ENCODE results near the gene SULT1A1.
A peak's percentile ranks its signal among the peaks of the same experiment; 100 is the strongest.
"Not testable (repeated sequence)": the region's sequence is repeated elsewhere in the genome, so short reads cannot be mapped to it uniquely, and the experiment has no call there.

Gene SULT1A1

DNA sequence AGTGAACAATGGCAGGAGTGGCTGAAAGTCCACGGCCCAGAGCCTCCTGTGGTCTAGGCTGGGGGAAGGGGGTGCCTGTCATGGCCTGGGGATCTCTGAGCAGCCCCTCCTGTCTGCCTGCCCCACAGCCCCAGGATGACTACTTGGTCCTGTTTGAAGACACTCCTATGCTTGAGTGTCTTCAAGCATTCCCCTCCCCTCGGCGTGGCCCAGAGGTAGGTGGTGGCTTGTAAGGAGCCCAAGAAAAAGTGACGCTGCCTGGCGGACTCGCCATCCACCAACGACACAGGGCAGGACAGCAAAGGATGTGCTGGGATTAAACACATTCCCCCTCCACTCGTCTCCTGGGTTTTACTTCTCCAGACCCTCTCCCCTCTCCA, 5.7 kb downstream of the SULT1A1 start:
- Mint-ChIP-seq H3K4me1 (no peaks in the 10 kb centered on the region), H3K27ac (ENCODE audit: low read depth) (no peak overlapping the region), H3K9me3 (no peaks in the 10 kb centered on the region), H3K36me3 (ENCODE audit: insufficient read depth) (no peaks in the 10 kb centered on the region), H3K4me3 (no peak overlapping the region), H3K27me3 (no peaks in the 10 kb centered on the region)
- ATAC-seq (replicated peaks; ENCODE audit: extremely low read depth, poor library complexity, severe bottlenecking) (no peak), DNase-seq (ENCODE audit: low spot score in 2 of 2) (no peak)

DNA sequence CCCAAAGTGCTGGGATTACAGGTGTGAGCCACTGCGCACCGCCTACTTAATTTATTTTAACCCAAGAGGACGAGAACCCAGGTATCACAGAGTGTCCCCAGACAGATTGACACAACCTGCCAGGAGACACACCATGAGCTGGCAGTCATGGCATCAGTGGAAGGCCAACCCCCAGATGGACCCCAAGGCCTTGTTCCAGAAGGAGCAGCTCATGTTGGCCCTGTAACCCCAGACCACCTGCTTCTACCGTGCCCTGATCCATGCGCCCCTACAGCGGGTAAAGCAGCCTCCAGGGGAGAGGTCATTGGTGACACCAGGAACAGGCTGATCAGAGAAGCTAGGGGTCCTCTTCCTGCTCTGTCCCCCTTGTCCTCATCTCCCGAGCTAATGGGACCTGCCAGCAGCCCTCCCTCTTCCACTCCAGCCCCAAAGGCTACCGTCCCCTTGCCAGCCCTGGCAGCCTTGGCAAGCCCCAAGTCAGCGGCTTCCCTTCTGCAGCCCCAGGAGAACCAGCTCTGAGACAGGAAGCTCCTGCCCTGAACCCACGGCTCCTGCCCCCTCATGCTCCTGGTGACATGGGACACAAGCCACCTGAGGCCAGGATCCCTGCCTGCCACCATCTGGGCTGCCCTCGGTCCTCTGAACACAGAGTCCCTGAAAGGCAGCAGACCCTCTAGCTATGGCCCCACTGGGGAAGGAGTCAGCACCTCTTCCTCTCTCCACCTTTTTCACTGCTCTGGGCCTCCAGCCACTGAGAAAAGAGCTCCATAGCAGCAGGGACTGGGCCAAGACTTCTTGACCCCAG, 6.3 kb downstream of the SULT1A1 start:
- Mint-ChIP-seq H3K4me1 (no peaks in the 10 kb centered on the region), H3K9me3 (no peaks in the 10 kb centered on the region), H3K27me3 (no peaks in the 10 kb centered on the region), H3K36me3 (ENCODE audit: insufficient read depth) (no peaks in the 10 kb centered on the region), H3K27ac (ENCODE audit: low read depth) (no peak overlapping the region), H3K4me3 (no peak overlapping the region)
- no peak for DNase-seq (ENCODE audit: low spot score in 2 of 2)
- no peak for ATAC-seq (replicated peaks; ENCODE audit: extremely low read depth, poor library complexity, severe bottlenecking)

- H3K4me3 Mint-ChIP-seq = no peak overlapping the region
- no peaks in the 10 kb centered on the region for H3K36me3 Mint-ChIP-seq (ENCODE audit: insufficient read depth)
- H3K27ac Mint-ChIP-seq (ENCODE audit: low read depth) = no peak overlapping the region
- ATAC-seq (replicated peaks; ENCODE audit: extremely low read depth, poor library complexity, severe bottlenecking) (no peak), DNase-seq (ENCODE audit: low spot score in 2 of 2) (no peak)
- no peaks in the 10 kb centered on the region for H3K9me3 Mint-ChIP-seq
- no peaks in the 10 kb centered on the region for H3K27me3 Mint-ChIP-seq
- H3K4me1 Mint-ChIP-seq = no peaks in the 10 kb centered on the region
Measured at GRCh38 chr16:28602529-28602928, 7.3 kb downstream of the SULT1A1 start.

DNA sequence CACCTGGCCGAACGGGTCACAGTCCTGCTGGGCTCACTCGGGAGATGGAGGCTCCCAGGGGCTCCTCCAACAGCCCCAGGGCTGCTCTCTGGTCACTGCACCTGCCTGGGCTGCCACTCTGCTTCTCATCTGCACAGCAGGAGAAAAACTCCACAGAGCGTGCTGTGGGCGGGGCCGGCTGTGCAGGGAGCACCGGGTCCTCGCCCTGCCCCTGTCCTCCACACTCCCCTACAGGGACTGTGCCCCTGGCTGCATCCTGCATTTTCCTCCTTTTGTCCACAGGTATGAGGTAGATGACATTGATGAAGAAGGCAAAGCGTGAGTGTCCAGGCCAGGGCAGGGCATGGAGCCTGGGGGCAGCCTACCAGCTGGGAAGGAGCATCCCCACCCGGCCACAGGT, 7.8 kb downstream of the SULT1A1 start:
- H3K4me3 Mint-ChIP-seq; H3K9me3 Mint-ChIP-seq; H3K4me1 Mint-ChIP-seq; H3K27me3 Mint-ChIP-seq; ATAC-seq (replicated peaks; ENCODE audit: extremely low read depth, poor library complexity, severe bottlenecking); H3K36me3 Mint-ChIP-seq (ENCODE audit: insufficient read depth); DNase-seq (ENCODE audit: low spot score in 2 of 2); H3K27ac Mint-ChIP-seq (ENCODE audit: low read depth): not testable (repeated sequence)

- not testable (repeated sequence) for H3K36me3 Mint-ChIP-seq (ENCODE audit: insufficient read depth); DNase-seq (ENCODE audit: low spot score in 2 of 2); H3K27ac Mint-ChIP-seq (ENCODE audit: low read depth); H3K4me3 Mint-ChIP-seq; H3K9me3 Mint-ChIP-seq; ATAC-seq (replicated peaks; ENCODE audit: extremely low read depth, poor library complexity, severe bottlenecking); H3K27me3 Mint-ChIP-seq; H3K4me1 Mint-ChIP-seq
Measured at GRCh38 chr16:28601589-28601988, 8.3 kb downstream of the SULT1A1 start.

DNA sequence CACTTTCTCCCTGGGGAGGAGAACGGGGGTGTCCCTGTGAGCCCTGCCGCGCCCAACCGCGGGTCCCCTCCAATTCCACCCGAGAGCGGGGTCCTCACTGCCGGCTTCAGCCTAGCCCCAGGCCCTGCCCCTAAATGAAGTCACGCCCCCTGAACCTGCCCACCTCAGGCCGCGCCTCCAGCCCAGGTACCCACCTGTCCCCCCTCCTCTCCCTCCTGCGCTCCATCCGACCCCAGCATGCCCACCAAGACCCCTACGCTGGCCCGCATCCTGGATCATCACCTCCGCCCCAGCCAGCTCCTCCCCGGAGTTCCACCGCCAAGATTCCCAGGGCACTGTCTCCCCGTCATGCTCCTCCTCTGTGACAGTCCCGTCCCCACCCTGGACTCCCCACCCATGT, 8.9 kb downstream of the SULT1A1 start:
- not testable (repeated sequence) for H3K27me3 Mint-ChIP-seq; H3K36me3 Mint-ChIP-seq (ENCODE audit: insufficient read depth); ATAC-seq (replicated peaks; ENCODE audit: extremely low read depth, poor library complexity, severe bottlenecking); H3K4me3 Mint-ChIP-seq; DNase-seq (ENCODE audit: low spot score in 2 of 2); H3K27ac Mint-ChIP-seq (ENCODE audit: low read depth); H3K9me3 Mint-ChIP-seq; H3K4me1 Mint-ChIP-seq

DNA sequence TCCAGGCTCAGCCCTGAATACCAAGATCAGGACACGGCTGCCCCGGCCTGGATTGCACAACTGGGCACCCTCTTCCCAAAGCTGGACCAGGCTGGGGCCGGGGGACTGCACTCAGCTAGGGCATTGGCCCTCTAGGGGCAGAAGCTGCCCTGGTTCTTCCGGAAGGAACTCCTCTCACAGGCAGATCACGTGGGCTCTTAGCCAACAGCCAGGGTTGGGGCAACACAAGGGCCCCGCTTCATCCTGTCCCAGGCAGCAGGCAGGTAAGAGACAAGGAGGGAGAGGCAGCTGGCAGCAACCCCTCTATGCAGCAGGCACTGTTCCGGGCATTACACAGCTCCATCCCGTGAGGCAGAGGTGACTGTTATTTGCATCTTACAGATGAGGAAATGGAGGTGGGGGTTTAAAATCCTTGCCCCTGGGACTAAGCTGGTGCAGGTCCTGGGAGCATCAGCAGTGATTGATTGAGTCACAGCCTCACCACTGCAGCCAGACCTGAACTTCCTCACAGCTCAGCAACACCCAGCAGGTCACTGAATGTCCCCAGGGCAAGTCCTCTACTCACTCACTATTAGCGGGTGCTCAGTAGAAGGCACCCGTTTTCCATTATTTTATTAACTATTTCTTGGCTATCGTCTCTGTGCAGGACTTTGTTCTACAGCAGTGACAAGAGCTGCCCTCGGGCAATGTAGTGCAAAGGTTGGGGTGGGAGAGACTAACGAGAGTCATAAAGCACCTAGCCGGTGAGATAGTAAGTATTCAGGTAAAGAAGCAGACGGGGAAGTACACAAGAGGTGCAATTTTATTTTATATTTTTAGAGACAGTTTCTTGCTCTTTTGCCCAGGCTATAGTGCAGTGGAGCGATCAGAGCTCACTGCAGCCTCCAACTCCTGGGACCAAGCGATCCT, 10.2 kb downstream of the SULT1A1 start:
- peak; percentile 98 for ATAC-seq (replicated peaks; ENCODE audit: extremely low read depth, poor library complexity, severe bottlenecking)
- not testable (repeated sequence) for DNase-seq (ENCODE audit: low spot score in 2 of 2); H3K27ac Mint-ChIP-seq (ENCODE audit: low read depth); H3K9me3 Mint-ChIP-seq; H3K36me3 Mint-ChIP-seq (ENCODE audit: insufficient read depth); H3K4me1 Mint-ChIP-seq; H3K27me3 Mint-ChIP-seq; H3K4me3 Mint-ChIP-seq

DNA sequence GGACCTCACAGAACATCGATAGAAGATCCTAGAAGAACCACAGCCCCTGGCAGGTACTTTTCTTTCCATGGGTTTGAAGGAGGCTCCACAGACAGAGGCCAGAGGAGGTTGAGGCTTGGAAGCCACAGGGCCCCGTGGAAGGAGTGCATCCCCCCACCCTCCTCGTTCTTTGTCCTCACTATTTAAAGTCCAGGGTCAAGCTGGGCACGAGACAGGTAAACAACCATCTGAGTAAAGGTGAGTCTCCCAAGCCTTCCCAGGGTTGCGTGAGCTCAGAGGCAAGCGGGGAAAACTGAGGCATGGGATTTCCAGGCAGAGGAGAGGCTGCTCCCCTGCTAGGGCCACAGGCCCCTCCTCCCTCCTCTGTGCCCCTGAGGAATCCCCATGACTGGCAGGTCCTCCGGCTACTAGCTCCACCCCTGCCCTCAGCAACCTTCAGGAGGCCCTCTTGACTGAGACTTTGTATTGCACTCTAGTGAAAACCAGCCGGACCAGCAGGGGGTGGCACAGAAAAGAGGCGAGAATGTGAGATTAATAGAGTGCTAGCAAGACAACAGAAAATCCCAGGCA, 12.1 kb downstream of the SULT1A1 start:
- no peak for ATAC-seq (replicated peaks; ENCODE audit: extremely low read depth, poor library complexity, severe bottlenecking)
- no peak overlapping the region for H3K27ac Mint-ChIP-seq (ENCODE audit: low read depth)
- no peaks in the 10 kb centered on the region for H3K36me3 Mint-ChIP-seq (ENCODE audit: insufficient read depth)
- no peak overlapping the region for H3K4me3 Mint-ChIP-seq
- no peaks in the 10 kb centered on the region for H3K9me3 Mint-ChIP-seq
- H3K27me3 Mint-ChIP-seq = no peaks in the 10 kb centered on the region
- no peak for DNase-seq (ENCODE audit: low spot score in 2 of 2)
- H3K4me1 Mint-ChIP-seq = no peaks in the 10 kb centered on the region

GRCh38 chr16:28596840-28597691, 12.8 kb downstream of the SULT1A1 start, which contains the start of gene SULT1A2:
Gene SULT1A2, minus strand, starts transcription at chr16:28597050. Its CDS starts 1,120 bp downstream, at chr16:28595930.
- Mint-ChIP-seq H3K36me3 (ENCODE audit: insufficient read depth) (no peaks in the 10 kb centered on the region), H3K4me3 (no peak within 1 kb of the TSS), H3K4me1 (no peaks in the 10 kb centered on the region), H3K27me3 (no peaks in the 10 kb centered on the region), H3K9me3 (no peaks in the 10 kb centered on the region), H3K27ac (ENCODE audit: low read depth) (no peak within 1 kb of the TSS)
- DNase-seq (ENCODE audit: low spot score in 2 of 2) = no peak
- ATAC-seq (replicated peaks; ENCODE audit: extremely low read depth, poor library complexity, severe bottlenecking) = no peak

- Mint-ChIP-seq H3K27ac (ENCODE audit: low read depth) (no peak overlapping the region), H3K27me3 (no peaks in the 10 kb centered on the region), H3K9me3 (no peaks in the 10 kb centered on the region), H3K4me3 (no peak overlapping the region), H3K4me1 (no peaks in the 10 kb centered on the region), H3K36me3 (ENCODE audit: insufficient read depth) (peaks cover 3% of the 10 kb centered on the region)
- ATAC-seq (replicated peaks; ENCODE audit: extremely low read depth, poor library complexity, severe bottlenecking) (no peak), DNase-seq (ENCODE audit: low spot score in 2 of 2) (no peak)
Measured at GRCh38 chr16:28596115-28596630, 13.7 kb downstream of the SULT1A1 start.

GRCh38 chr16:28595451-28595850, 14.4 kb downstream of the SULT1A1 start:
- H3K4me3 Mint-ChIP-seq; H3K27me3 Mint-ChIP-seq; DNase-seq (ENCODE audit: low spot score in 2 of 2); ATAC-seq (replicated peaks; ENCODE audit: extremely low read depth, poor library complexity, severe bottlenecking); H3K4me1 Mint-ChIP-seq; H3K36me3 Mint-ChIP-seq (ENCODE audit: insufficient read depth); H3K9me3 Mint-ChIP-seq: not testable (repeated sequence)
- peak overlapping the region; percentile 22 for H3K27ac Mint-ChIP-seq (ENCODE audit: low read depth)

DNA sequence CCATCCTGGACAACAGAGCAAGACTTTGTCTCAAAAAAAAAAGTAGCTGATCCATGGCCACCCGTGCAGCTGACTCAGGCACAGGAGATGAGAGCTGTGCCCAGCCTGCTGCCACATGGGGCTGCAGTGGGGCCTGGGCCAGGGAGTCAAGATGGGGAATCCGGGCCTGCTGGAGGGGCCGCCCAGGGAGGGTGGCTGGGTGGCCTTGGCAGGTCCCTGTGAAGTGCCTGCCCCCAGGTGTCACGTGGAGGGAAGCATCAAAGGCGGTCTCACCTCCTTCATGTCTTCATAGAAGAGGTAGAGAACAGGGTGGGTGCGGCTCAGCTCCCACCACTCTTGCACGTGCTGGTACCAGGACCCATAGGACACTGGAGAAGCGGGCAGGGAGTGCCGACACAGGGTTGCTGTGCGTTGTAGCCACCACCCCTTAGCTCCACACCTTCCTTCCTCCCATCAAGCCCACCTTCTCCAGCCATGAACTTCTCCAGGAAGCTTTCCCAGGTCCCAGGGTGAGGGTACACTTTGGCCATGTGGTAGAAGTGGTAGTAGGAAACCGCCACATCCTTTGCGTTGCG, 16.8 kb downstream of the SULT1A1 start:
- ATAC-seq (replicated peaks; ENCODE audit: extremely low read depth, poor library complexity, severe bottlenecking) (no peak), DNase-seq (ENCODE audit: low spot score in 2 of 2) (no peak)
- H3K4me3 Mint-ChIP-seq = no peak overlapping the region
- H3K4me1 Mint-ChIP-seq = no peaks in the 10 kb centered on the region
- no peak overlapping the region for H3K27ac Mint-ChIP-seq (ENCODE audit: low read depth)
- H3K9me3 Mint-ChIP-seq = no peaks in the 10 kb centered on the region
- H3K27me3 Mint-ChIP-seq = no peaks in the 10 kb centered on the region
- H3K36me3 Mint-ChIP-seq (ENCODE audit: insufficient read depth) = peaks cover 11% of the 10 kb centered on the region
